Subcutaneous adipose tissue (tissue), 4 donors: ENCODE data around the gene DDX55. TPM values are rescaled to one million over a fixed set of nuclear protein-coding genes. Genes with fewer than 3 reads are reported as not detected.

ENCODE experiments used
- total RNA-seq, 4 donors: library from RNA; depleted of rRNA; stranded (reverse); fragments of >200 nt; gene quantifications; one replicate each; pipeline ENCODE4 v1.1.0, GENCODE V29; 2016
- TF ChIP-seq, protein P1 (sequence below): fragments of 450-650 bp; IDR thresholded peaks from one replicate; pipeline ENCODE4 v1.5.1; 2016; ENCODE audit warnings: low read depth, mild to moderate bottlenecking, control low read depth, antibody characterized with exemption, moderate library complexity

Gene DDX55
- total RNA-seq, 4 donors from 2014 or later = 16.5 to 35.6 (median 19.4) TPM

- TF ChIP-seq, protein P1, sequence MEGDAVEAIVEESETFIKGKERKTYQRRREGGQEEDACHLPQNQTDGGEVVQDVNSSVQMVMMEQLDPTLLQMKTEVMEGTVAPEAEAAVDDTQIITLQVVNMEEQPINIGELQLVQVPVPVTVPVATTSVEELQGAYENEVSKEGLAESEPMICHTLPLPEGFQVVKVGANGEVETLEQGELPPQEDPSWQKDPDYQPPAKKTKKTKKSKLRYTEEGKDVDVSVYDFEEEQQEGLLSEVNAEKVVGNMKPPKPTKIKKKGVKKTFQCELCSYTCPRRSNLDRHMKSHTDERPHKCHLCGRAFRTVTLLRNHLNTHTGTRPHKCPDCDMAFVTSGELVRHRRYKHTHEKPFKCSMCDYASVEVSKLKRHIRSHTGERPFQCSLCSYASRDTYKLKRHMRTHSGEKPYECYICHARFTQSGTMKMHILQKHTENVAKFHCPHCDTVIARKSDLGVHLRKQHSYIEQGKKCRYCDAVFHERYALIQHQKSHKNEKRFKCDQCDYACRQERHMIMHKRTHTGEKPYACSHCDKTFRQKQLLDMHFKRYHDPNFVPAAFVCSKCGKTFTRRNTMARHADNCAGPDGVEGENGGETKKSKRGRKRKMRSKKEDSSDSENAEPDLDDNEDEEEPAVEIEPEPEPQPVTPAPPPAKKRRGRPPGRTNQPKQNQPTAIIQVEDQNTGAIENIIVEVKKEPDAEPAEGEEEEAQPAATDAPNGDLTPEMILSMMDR = no peak
Measured at GRCh38 chr12:123645878-123646277, 44.0 kb downstream of the DDX55 start.

GRCh38 chr12:123648401-123648800, 46.5 kb downstream of the DDX55 start:
- TF ChIP-seq, protein P1 = no peak

DNA sequence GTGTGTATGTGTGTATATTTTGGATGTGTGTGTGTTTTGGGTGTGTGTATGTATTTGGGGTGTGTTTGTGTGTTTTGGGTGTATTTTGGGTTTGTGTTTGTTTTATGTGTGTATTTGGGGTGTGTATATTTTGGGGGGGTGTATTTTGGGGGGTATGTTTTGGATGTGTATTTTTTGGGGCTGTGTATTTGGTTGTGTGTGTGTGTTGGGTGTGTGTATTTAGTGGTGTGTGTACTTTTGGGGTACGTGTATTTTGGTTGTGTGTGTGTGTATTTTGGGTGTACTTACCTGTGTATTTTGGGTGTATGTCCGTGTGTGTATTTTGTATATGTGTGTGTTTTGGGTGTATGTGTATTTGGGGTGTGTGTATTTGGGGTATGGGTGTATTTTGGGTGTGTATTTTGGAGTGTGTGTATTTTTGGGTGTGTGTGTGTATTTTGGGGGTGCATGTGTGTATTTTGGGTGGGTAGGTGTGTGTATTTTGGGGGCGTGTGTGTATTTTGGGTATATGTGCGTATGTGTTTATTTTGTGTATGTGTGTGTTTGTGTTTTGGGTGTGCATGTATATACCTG, 52.3 kb downstream of the DDX55 start:
- TF ChIP-seq, protein P1 = no peak

DNA sequence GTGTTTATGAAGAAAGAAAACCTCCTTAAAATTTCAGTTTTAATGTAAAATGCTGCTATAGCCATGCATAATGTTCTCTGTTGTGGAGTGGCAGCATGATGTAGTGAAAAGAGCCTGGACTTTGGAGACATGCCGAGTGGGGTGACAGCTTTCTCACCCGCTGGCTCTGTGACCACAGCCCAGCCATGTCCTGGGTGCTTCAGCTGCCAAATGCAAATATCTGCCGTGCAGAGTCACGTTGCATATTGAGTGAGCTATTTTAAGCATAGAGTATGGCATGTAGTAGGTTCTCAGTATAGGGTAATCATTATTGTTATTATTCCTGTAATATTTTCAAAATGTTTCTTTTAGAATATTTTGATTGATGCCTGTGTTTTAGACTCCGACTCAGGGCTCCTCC, 53.5 kb downstream of the DDX55 start:
- TF ChIP-seq, protein P1 = no peak

DNA sequence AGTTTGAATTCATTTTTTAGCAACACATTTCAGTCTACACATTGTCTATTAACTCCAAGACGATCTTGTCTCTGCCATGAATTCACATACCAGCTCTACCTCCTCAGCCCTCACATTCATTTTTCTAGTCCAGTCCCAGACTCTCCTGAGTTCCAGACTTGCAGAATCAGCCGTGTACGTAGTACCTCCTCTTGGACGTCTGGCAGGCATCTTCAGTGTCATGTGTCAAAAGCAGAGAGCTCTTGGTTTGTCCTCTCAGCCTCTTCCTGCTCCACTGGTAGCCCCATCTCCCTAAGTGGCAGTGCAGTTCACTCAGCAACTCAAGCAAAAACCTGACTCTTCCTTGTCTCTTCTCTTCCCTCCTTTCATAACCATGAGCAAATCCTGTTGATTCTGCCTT, 54.5 kb downstream of the DDX55 start:
- TF ChIP-seq, protein P1 = no peak

- TF ChIP-seq, protein P1 = no peak
Measured at GRCh38 chr12:123657211-123657610, 55.3 kb downstream of the DDX55 start.

DNA sequence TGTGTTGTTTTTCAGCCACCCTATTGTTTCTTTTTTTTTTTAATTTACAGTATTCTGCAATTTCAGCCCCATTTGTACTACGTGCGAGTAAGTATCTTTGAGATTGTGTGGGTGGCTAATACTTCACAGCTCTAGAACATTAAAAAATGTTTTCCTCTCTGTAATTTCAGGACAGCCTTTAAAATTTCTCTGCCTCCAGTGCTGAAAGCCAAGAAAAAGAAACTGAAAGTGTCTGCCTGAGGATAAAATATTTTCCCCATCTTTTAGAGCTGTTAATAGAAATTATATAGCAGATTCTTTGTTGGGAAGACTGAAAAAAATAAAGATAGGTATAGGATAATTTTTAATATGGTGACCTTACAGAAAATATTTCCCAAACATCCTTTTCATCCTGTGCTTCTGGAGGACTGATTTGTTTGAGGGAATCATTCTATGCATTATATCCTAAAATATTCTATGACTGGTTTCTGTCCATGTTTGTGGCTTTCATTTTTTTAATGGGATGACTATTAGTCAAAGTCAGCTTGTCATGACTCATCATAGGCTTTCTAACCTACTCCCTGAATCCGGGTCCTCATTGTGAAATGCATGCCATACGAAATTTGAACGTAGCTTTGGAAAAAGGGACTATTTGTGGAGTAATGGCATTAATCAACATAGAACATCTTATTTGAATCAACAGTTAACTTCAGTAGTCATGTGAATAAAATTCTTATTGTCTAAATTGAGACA, 58.3 kb downstream of the DDX55 start:
- TF ChIP-seq, protein P1 = no peak
